ENCODE measurements around the gene ZNRF4.

The ZNRF4 gene

GRCh38 chr19:5443723-5444122 lies 11.5 kb upstream of the ZNRF4 start:
- no peak for DNase-seq (ENCODE audit: low read depth)

- DNase-seq (ENCODE audit: low read depth): no peak
Measured at GRCh38 chr19:5444431-5444830, 10.8 kb upstream of the ZNRF4 start.

DNA sequence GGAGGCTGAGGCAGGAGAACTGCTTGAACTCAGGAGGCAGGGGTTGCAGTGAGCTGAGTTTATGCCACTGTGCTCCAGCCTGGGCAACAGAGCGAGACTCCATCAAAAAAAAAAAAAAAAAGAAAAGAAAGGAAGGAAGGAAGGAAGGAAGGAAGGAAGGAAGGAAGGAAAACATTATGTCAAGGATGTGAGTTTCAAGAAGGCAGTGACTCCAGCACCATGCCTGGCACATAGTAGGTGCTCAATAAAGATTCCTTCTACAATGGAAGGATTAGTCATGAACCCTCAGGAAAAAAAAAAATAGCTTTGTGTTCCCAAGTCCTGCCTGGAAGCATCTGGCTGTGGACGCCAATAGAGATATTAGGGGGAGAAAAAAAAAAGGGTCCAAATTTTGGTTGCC lies 10.1 kb upstream of the ZNRF4 start:
- DNase-seq (ENCODE audit: low read depth): no peak

DNA sequence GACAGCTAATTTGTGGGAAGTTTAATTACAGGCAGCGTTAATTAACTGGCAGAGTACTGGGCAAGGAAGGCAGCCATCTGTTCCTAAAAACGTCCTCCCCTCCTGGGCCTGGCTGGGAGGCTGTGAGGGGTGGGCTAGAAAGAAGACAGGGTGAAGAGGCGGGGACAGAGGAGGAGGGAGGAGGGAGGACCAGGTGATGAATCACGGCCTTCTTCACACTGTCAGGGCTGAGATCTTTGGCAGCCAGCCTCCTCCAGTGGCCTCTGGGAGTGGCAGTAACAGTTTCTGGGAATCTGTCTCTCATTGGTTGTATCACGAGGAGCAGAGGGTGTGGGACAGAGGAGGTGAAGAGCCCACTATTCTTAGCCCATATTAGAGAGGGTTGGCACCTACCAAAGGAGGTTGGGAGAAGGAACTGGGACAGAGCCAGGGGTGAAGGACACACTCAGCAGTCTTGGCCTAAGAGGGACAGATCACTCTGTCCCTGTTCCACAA lies 9.6 kb upstream of the ZNRF4 start:
- DNase-seq (ENCODE audit: low read depth): no peak

DNA sequence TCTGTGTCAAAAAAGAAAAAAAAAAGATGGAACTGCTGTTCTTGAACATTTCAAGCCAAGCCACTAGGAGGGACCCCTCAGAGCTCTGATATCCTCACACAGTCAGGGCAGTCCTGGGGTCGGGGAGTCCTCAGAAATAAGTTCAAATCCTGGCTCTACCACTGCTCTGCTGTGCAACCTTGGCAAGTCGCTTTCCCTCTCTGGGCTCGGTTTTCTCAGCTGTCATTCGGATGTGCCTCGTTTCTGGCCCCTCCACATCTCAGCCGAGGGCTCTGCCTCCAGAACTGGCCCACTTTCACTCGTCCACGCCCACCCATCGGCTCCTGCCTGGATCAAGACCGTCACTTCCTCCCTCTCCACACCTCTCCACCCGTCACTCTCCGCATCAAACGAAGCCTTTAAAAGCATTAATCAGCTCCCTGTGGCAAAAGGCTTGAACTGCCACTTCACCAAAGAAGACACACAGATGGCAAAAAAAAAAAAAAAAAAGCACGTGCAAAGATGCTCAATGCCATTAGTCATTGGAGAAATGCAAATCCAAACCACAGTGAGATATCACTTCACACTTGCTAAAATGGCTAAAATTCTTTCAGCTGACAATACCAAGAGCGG lies 7.4 kb upstream of the ZNRF4 start:
- DNase-seq (ENCODE audit: low read depth): no peak

GRCh38 chr19:5448374-5448773 lies 6.8 kb upstream of the ZNRF4 start:
- DNase-seq (ENCODE audit: low read depth): no peak

DNA sequence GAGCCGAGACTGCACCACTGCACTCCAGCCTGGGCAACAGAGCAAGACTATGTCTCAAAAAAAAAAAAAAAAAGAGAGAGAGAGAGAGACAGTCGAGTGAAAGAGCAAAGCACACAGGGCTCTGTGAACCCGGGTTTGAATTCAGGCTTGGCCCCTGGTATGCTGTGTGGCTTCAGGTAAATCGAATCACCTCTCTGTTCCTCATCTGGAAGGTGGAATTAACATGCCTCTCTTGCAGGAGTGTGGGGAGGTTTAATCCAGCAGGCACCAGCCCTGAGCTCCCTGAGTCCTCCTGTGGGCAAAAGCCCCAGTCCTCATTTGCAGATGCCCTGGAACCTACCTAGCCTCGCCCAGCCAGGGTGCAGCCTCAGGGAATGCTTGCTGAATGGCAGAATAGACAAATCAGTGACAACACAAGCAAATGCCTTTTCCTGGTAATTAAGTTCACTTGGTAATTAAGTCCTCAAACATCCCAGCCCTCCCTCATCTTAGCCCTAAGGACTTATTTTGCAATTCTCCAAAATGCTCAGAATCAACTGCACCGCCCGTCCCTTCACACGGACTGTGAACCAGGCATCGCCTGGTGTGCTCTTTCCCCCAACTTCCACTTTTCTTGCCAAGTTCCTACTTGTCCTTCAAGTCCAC lies 4.6 kb upstream of the ZNRF4 start:
- DNase-seq (ENCODE audit: low read depth): no peak

- DNase-seq (ENCODE audit: low read depth): no peak
Measured at GRCh38 chr19:5451494-5451893, 3.7 kb upstream of the ZNRF4 start.

- no peak for DNase-seq (ENCODE audit: low read depth)
Measured at GRCh38 chr19:5452594-5453565, 2.3 kb upstream of the ZNRF4 start.

- no peak for DNase-seq (ENCODE audit: low read depth)
Measured at GRCh38 chr19:5454743-5455142, 474 bp upstream of the ZNRF4 start.

DNA sequence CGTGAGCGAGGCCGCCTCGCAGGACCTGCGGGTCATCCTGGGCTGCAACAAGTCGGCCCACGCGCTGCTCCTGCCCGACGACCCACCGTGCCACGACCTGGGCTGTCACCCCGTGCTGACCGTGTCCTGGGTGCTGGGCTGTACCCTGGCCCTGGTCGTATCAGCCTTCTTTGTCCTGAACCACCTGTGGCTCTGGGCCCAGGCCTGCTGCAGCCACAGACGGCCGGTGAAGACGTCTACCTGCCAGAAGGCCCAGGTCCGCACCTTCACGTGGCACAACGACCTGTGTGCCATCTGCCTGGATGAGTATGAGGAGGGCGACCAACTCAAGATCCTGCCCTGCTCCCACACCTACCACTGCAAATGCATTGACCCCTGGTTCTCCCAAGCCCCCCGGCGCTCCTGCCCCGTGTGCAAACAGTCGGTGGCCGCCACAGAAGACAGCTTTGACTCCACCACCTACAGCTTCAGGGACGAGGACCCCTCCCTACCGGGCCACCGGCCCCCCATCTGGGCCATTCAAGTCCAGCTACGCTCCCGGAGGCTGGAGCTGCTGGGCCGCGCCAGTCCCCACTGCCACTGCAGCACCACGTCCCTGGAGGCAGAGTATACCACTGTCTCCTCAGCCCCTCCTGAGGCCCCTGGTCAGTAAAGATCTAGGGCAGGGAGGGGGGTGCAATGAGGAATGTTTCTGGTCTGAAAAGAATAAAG lies 1.1 kb downstream of the ZNRF4 start:
- no peak for DNase-seq (ENCODE audit: low read depth)

- no peak for DNase-seq (ENCODE audit: low read depth)
Measured at GRCh38 chr19:5456841-5457200, 1.6 kb downstream of the ZNRF4 start.

- no peak for DNase-seq (ENCODE audit: low read depth)
Measured at GRCh38 chr19:5457709-5458108, 2.5 kb downstream of the ZNRF4 start.

DNA sequence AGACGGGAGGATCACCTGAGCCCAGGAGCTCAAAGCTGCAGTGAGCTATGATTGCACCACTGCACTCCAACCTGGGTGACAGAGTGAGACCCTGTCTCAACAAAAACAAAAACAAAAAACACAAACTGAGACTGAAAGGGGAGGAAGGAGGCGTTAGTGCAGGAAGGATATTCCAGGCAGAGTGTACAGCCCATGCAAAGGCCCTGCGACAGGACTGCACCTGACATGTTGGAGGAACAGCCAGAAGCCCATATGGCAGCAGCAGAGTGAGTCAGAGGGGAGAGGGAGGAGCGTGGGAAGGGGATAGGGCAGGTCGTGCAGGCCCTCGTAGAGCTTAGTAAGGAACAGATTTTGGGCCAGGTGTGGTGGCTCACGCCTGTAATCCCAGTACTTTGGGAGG lies 3.2 kb downstream of the ZNRF4 start:
- DNase-seq (ENCODE audit: low read depth): no peak

GRCh38 chr19:5459360-5459759 lies 4.1 kb downstream of the ZNRF4 start:
- no peak for DNase-seq (ENCODE audit: low read depth)

DNA sequence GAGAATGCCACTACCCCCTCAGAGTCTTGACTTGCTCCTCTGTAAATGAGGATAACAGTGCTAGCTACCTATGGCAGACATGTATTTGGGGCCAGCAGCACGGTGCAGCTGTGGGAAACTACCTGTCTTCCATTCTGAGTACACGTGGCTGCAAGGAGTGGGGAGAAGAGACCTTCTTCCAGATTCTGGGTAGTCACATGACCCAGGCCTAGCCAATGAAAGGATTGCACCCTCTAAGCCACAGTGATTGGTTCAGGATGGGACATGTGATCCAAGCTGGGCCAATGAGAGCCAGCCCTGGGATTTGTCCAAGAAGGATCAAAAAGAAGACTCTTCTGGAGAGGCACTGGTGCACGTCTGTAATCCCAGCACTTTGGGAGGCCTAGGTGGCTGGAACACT lies 5.5 kb downstream of the ZNRF4 start:
- no peak for DNase-seq (ENCODE audit: low read depth)

DNA sequence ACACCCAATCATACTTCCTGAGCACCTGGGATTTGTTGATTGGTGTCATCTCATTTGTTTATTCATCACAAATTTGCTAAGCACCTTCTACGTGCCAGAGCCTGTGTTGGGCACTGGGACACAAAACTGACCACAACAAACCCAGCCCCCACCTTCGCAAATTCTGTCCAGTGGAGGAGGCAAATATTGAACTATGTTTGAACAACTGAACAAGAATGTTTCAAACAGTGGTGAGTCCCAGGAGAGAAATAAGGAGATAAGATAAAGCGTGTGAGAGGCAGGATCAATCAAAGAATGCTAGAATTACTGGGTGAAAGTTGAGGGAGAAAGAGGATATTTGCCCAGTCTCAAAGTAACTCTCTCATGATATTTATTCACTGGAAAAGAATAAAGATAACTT lies 8.7 kb downstream of the ZNRF4 start:
- DNase-seq (ENCODE audit: low read depth): no peak

- DNase-seq (ENCODE audit: low read depth): no peak
Measured at GRCh38 chr19:5466072-5466471, 10.9 kb downstream of the ZNRF4 start.

DNA sequence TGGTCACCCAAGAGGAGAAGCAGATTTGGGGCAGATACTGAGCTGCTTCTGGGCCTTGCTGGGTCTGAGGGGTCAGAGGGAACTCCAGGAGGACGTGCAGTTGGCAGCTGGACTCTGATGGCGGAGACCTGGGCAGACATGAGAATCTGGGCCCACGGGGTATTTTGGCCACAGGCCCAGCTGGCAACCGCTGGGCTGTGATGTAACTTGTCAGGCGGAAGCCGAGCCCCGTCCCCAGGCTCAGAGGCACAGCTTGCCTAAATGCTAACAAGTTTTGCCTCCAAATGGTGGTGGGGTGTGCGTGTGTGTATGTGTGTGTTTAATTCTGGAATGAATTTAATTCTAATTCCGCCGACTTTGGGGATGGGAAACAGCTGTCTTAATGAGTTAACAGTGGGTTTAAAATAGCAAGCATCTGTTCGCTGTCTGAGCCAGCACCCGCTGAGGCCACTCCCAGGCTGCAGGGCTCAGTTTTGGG lies 11.6 kb downstream of the ZNRF4 start:
- no peak for DNase-seq (ENCODE audit: low read depth)

DNA sequence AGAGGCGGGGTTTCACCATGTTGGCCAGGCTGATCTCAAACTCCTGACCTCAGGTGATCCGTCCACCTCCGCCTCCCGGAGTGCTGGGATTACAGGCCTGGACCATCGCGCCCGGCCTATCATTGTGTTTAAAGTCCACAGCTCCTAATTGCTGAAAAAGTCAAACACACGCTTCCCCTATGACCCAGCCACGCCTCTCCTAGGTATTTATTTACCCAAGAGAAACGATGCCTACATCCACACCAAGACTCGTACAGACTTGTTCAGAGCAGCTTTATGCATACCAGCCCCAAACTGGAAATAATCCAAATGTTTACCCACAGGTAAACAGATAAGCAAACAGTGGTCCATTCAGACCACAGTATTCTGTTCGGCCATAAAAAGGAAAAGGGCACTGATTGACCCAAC lies 15.1 kb downstream of the ZNRF4 start:
- DNase-seq (ENCODE audit: low read depth): no peak

DNA sequence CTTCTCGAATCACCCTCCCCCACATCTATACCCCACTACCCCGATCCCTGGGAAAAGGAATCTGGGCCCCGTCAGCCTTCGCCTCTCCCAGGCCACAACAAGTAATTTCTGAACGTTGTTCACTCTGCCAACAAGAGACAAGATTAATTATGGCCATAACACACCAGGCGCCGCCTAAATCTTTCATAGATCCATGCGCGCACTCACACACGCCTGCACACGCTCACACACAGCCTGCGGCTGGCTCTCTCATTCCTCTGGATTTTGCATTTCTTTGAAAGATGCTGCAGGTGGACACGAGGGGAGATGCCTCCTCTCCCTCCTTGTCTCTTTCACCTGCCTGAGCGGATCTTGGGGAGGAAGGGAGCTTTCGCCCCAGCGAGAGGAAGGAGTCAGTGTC lies 17.1 kb downstream of the ZNRF4 start:
- no peak for DNase-seq (ENCODE audit: low read depth)

GRCh38 chr19:5473646-5474045 lies 18.4 kb downstream of the ZNRF4 start:
- DNase-seq (ENCODE audit: low read depth): no peak

All from fibroblast of gingiva (primary cell).